ENCODE measurements around the gene MCM10. TPM values are rescaled to one million over a fixed set of nuclear protein-coding genes. Genes with fewer than 3 reads are reported as not detected.

Gene MCM10
- total RNA-seq, 2 experiments from 2014 or later = 0.16 to 0.50 TPM

GRCh38 chr10:13136651-13137050, 24.7 kb upstream of the MCM10 start:
- no peak for ATAC-seq (ENCODE audit: poor library complexity)
- no peak for DNase-seq
- ChIA-PET CTCF (no interaction called here), POLR2A (no interaction called here)
- Mint-ChIP-seq H3K27me3 (no peaks in the 10 kb centered on the region), H3K9me3 (no peaks in the 10 kb centered on the region), H3K27ac (no peak overlapping the region), H3K4me1 (ENCODE audit: low read depth) (no peaks in the 10 kb centered on the region), H3K4me3 (no peak overlapping the region), H3K36me3 (ENCODE audit: low read depth) (peaks cover 100% of the 10 kb centered on the region)
- Histone ChIP-seq H3K9me3 (ENCODE audit: control insufficient read depth in 1 of 2, insufficient read depth in 1 of 2, low read length in 2 of 2) (no peaks in the 10 kb centered on the region), H3K4me3 (ENCODE audit: low read length) (no peak overlapping the region), H3K4me1 (ENCODE audit: insufficient read depth, low read length) (no peaks in the 10 kb centered on the region), H3K27me3 (ENCODE audit: control insufficient read depth in 1 of 2, insufficient read depth in 2 of 2, low read length in 2 of 2) (no peaks in the 10 kb centered on the region), H3K27ac (ENCODE audit: low read depth in 1 of 2, low read length in 2 of 2) (no peak overlapping the region), H3K36me3 (ENCODE audit: insufficient read depth, low read length) (peaks cover 94% of the 10 kb centered on the region)
- no peak for TF ChIP-seq CTCF (IDR thresholded peaks at IDR 0.05)
- intact Hi-C loops (cut with DNase I, micrococcal nuclease) = no loop called here

- Mint-ChIP-seq H3K27ac (no peak overlapping the region), H3K4me1 (ENCODE audit: low read depth) (no peaks in the 10 kb centered on the region), H3K27me3 (no peaks in the 10 kb centered on the region), H3K4me3 (no peak overlapping the region), H3K36me3 (ENCODE audit: low read depth) (peaks cover 97% of the 10 kb centered on the region), H3K9me3 (no peaks in the 10 kb centered on the region)
- no peaks in the 10 kb centered on the region for H3K9me3 ChIP-seq (ENCODE audit: control insufficient read depth in 1 of 2, insufficient read depth in 1 of 2, low read length in 2 of 2)
- ATAC-seq (ENCODE audit: poor library complexity) (no peak), DNase-seq (no peak)
- no peaks in the 10 kb centered on the region for H3K27me3 ChIP-seq (ENCODE audit: control insufficient read depth in 1 of 2, insufficient read depth in 2 of 2, low read length in 2 of 2)
- no peak overlapping the region for H3K27ac ChIP-seq (ENCODE audit: low read depth in 1 of 2, low read length in 2 of 2)
- POLR2A ChIA-PET = no interaction called here
- H3K4me1 ChIP-seq (ENCODE audit: insufficient read depth, low read length) = no peaks in the 10 kb centered on the region
- intact Hi-C loops (cut with DNase I, micrococcal nuclease) = no loop called here
- H3K4me3 ChIP-seq (ENCODE audit: low read length) = no peak overlapping the region
- peaks cover 81% of the 10 kb centered on the region for H3K36me3 ChIP-seq (ENCODE audit: insufficient read depth, low read length)
- CTCF ChIA-PET = no interaction called here
- TF ChIP-seq CTCF (IDR thresholded peaks at IDR 0.05) = no peak
These were observed 22.2 kb upstream of the MCM10 start for GRCh38 chr10:13139150-13139549.

GRCh38 chr10:13139676-13140075, 21.7 kb upstream of the MCM10 start:
- POLR2A ChIA-PET = no interaction called here

More at GRCh38 chr10:13139676-13140075, 21.7 kb upstream of the MCM10 start:
- Mint-ChIP-seq H3K4me1 (ENCODE audit: low read depth) (no peaks in the 10 kb centered on the region), H3K27me3 (no peaks in the 10 kb centered on the region), H3K4me3 (no peak overlapping the region), H3K27ac (no peak overlapping the region), H3K36me3 (ENCODE audit: low read depth) (peaks cover 97% of the 10 kb centered on the region), H3K9me3 (peaks cover 2% of the 10 kb centered on the region)
- CTCF ChIA-PET = no interaction called here
- Histone ChIP-seq H3K27me3 (ENCODE audit: control insufficient read depth in 1 of 2, insufficient read depth in 2 of 2, low read length in 2 of 2) (no peaks in the 10 kb centered on the region), H3K27ac (ENCODE audit: low read depth in 1 of 2, low read length in 2 of 2) (no peak overlapping the region), H3K36me3 (ENCODE audit: insufficient read depth, low read length) (peaks cover 76% of the 10 kb centered on the region), H3K9me3 (ENCODE audit: control insufficient read depth in 1 of 2, insufficient read depth in 1 of 2, low read length in 2 of 2) (no peaks in the 10 kb centered on the region), H3K4me3 (ENCODE audit: low read length) (no peak overlapping the region), H3K4me1 (ENCODE audit: insufficient read depth, low read length) (no peaks in the 10 kb centered on the region)
- intact Hi-C loops (cut with DNase I, micrococcal nuclease) = no loop called here
- DNase-seq (no peak), ATAC-seq (ENCODE audit: poor library complexity) (no peak)
- no peak for TF ChIP-seq CTCF (IDR thresholded peaks at IDR 0.05)
